H7 (cell line): Measurements from ENCODE around the gene CD200. TPM values are rescaled to one million over a fixed set of nuclear protein-coding genes. Genes with fewer than 3 reads are reported as not detected.
"Not testable (repeated sequence)": the region's sequence is repeated elsewhere in the genome, so short reads cannot be mapped to it uniquely, and the experiment has no call there.

ENCODE experiments used
- DNase-seq: peaks from one replicate; pipeline ENCODE4 v3.0.0; 2012
- H3K27me3 ChIP-seq: 2 replicates; pipeline ENCODE4 v1.6.0; 2011; ENCODE audit warnings: mild to moderate bottlenecking, low read length; ENCODE audit not compliant: control insufficient read depth, insufficient read depth
- H3K36me3 ChIP-seq: replicated peaks from 2 replicates; pipeline ENCODE4 v1.5.1; 2011; ENCODE audit warnings: low read length; ENCODE audit not compliant: control insufficient read depth, insufficient read depth
- H3K4me3 ChIP-seq: 2 replicates; pipeline ENCODE4 v1.5.1; 2011; ENCODE audit warnings: low read depth, mild to moderate bottlenecking, control low read depth, low read length, moderate library complexity; ENCODE audit not compliant: insufficient read depth
- total RNA-seq: library from RNA; depleted of rRNA; stranded (reverse); fragments of >200 nt; shearing (Covaris generic); gene quantifications from 2 replicates; pipeline ENCODE4 v1.2.3, GENCODE V29; 2014

Gene CD200
- total RNA-seq, 1 experiment from 2014 or later: 40.9 TPM

DNA sequence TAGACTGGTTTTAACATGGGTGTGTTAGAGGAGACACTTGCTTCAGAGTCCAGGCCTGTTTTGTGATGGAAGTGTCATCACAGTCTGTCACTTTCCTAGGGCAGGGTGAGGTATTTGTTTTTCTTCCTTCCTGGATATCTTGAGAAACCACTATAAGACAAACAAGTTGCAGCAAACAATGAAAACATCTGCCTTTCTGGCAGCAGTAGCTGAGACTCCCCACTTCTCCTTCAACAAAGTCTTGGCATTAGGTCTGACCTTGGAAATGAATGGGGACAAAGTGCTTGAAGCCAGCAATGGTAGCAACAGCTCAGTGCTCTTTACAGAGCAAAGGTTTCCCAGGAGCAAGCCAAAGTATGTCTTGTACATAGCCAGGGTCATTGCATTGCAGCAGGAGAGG is 64.6 kb downstream of the CD200 start:
- H3K36me3 ChIP-seq: no peaks in the 10 kb centered on the region
- DNase-seq: no peak

DNA sequence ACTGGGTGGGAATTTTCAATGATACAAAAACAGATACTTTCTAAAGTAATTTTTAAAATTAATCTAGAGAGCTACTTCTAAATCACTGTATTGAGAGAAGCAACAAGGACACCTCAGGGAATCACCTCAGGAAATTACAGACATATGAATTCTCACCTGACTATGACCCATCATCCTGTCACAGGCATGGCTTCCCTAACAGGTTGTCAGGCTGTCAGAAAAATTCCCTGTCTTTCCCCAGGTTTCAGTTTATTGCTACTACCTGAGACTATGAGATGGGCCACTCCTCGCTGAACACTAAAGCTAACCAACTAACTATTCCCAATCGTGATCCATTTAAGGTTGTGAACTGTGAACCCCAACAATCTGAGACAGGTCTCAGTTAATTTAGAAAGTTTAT is 66.1 kb downstream of the CD200 start:
- H3K27me3 ChIP-seq: no peaks in the 10 kb centered on the region
- no peaks in the 10 kb centered on the region for H3K36me3 ChIP-seq
- no peak for DNase-seq
- no peak overlapping the region for H3K4me3 ChIP-seq

More for the DNA sequence above, 64.6 kb downstream of the CD200 start:
- Histone ChIP-seq H3K4me3 (no peak overlapping the region), H3K27me3 (no peaks in the 10 kb centered on the region)

DNA sequence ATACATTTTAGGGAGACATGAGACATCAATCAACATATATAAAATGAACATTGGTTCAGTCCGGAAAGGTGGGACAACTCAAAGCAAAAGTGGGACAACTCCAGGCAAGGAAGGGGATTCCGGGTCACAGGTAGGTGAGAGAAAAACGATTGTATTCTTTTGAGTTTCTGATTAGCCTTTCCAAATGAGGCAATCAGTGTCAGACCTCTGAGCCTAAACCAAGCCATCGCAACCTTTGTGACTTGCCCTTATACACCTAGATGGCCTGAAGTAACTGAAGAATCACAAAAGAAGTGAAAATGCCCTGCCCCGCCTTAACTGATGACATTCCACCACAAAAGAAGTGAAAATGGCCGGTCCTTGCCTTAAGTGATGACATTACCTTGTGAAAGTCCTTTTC is 66.6 kb downstream of the CD200 start:
- H3K36me3 ChIP-seq, H3K4me3 ChIP-seq, H3K27me3 ChIP-seq, DNase-seq: not testable (repeated sequence)

DNA sequence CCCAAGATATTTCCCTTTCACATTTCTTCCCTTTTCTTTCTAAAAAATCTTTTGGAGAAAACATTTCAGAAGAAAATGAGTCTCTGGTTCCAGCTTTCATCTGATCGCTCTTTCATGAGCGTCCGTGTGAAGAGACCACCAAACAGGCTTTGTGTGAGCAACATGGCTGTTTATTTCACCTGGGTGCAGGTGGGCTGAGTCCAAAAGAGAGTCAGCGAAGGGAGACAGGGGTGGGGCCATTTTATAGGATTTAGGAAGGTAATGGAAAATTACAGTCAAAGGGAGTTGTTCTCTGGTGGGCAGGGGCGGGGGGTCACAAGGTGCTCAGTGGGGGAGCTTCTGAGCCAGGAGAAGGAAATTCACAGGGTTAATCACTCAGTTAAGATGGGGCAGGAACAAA is 67.4 kb downstream of the CD200 start:
- DNase-seq, H3K27me3 ChIP-seq, H3K4me3 ChIP-seq, H3K36me3 ChIP-seq: not testable (repeated sequence)

DNA sequence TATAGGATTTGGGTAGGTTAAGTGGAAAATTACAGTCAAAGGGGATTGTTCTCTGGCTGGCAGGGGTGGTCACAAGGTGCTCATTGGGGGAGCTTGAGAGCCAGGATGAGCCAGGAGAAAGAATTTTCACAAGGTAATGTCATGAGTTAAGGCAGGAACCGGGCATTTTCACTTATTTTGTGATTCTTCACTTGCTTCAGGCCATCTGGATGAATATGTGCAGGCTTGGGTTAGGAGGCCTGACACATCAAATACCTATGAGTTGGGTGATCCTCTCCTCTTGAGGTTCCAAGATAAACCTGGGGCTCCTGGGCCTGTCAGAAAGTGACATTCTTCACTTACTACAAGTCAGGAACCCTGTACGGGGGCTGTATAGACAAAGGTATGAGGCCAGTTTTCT is 68.7 kb downstream of the CD200 start:
- H3K36me3 ChIP-seq: no peaks in the 10 kb centered on the region
- no peak for DNase-seq
- no peaks in the 10 kb centered on the region for H3K27me3 ChIP-seq
- H3K4me3 ChIP-seq: no peak overlapping the region

DNA sequence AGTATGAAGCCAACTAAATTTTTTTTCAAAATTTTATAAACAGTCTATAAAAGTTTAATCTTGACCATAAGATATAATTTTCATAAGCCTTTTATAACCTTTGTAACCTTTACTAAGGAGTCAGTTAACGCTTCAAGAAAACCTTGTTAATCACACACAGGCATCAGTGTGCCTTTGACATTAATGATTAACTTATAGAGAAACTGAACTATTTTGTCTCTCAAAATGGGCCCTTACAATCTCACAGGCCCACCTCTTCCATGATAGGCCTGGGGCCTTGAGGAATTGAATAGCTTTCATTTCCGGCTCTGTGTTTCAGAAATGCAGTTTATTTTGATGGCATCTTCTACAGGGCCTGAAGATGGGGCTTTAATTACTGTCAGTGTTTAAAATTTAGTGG is 70.1 kb downstream of the CD200 start:
- no peaks in the 10 kb centered on the region for H3K27me3 ChIP-seq
- H3K36me3 ChIP-seq: no peaks in the 10 kb centered on the region
- no peak for DNase-seq
- H3K4me3 ChIP-seq: no peak overlapping the region

DNA sequence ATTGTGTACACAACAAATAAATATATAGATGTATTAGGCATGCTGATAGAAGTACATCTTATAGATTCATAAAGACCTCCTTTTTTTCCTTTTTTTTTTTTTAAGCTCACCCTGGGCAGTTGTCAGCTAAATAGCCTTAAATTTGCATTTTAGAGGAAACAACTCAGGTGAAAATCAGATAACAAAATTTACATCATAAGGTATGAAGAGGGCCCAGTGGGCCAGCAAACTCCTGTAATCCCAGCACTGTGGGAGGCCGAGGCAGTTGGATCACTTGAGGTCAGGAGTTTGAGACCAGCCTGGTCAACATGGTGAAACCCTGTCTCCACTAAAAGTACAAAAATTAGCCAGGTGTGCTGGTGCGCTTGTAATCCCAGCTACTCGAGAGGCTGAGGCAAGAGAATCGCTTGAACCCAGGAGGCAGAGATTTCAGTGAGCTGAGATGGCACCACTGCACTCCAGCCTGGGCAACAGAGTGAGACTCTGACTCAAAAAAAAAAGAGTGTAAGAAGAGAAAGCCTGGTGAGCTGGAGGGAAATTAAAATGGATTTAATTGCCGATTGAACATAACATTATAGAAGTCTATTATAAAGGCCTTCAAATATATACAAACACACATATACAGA is 72.1 kb downstream of the CD200 start:
- DNase-seq, H3K36me3 ChIP-seq, H3K4me3 ChIP-seq, H3K27me3 ChIP-seq: not testable (repeated sequence)

DNA sequence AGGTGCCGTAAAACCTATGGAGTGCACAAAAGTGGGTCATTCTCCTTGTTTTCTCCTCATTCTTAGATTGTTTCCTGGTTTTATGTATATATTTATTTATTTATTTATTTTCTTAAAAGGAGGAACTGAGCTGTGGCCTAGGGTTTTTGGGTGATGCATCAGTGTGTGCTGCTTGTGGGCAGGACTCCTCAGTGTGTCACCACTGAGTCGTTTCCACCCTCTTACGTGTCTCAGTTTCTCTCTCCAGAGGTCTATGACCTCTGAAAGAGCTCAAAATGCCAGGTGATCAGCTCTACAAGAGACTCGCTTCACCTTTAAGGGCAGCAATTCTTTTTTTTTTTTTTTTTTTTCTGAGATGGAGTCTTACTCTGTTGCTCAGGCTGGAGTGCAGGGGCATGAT is 72.9 kb downstream of the CD200 start:
- H3K36me3 ChIP-seq: no peaks in the 10 kb centered on the region
- H3K27me3 ChIP-seq: no peaks in the 10 kb centered on the region
- no peak for DNase-seq
- no peak overlapping the region for H3K4me3 ChIP-seq

DNA sequence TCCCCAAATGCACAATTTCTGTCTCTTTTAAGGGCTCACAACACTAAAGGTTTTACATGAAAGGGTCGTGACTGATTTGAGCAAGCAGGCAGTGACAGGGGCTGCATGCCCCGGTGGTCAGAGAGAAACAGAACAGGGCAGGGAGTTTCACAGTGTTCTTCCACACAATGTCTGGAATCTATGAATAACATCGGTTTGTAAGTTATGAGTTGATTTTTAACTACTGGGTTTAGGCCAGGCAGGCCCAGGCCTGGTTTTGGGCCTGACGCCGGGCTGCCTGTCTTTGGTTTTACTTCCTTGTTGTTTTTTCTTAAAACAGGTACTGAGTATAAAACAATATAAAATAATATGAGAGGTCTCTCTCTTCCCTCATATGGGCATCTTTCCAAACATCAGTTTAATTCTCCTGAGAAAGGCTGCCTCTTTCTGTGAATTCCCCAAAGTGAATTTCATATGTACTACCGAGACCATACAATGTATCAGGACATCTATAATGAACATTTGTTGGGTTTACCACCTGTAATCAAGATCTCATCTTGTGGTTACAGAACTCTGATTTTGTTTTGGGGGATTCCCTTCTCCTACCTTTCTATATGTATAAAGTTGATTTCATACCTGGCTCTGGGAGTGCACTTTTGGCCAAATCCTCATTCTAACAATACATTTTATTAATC is 74.4 kb downstream of the CD200 start:
- no peak overlapping the region for H3K4me3 ChIP-seq

DNA sequence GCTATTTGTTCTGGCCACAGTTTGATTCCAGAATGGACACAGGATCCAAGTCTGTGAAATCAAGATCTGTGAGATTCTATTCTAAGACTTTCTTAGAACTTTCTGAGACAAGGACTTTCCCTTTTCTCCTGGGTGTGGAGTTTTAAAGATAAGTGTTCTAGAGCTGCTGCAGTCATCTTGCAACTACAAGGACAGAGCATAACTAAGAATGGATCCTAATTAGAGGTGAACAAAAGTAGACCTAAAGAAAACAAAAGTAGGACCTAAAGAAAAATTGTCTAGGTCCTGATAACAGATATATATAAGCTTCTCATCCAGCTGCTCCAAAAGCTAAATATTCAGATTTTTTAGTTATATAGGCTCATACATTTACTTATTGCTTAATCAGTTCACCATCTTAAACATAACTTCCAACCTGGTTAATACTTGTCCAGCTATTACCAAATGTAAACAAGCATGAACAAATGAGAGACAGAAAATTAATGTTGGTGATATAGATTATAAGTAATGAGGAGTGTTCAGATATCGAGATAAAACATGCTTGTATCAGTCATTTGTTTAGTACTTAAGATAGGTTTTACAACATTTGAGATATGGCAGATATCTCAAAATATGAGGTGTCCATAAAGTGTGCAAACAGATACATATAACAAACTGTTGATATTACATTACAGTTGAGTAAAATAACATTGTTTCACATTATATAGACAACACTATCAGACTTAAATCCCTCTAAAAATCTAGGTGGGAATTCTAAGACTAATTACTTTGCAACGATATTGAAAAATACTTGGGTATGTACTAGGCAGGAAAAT is 75.1 kb downstream of the CD200 start:
- no peaks in the 10 kb centered on the region for H3K27me3 ChIP-seq
- no peaks in the 10 kb centered on the region for H3K36me3 ChIP-seq
- DNase-seq: no peak
- H3K4me3 ChIP-seq: no peak overlapping the region

More for the DNA sequence above, 74.4 kb downstream of the CD200 start:
- Histone ChIP-seq H3K36me3 (no peaks in the 10 kb centered on the region), H3K27me3 (no peaks in the 10 kb centered on the region)
- no peak for DNase-seq

DNA sequence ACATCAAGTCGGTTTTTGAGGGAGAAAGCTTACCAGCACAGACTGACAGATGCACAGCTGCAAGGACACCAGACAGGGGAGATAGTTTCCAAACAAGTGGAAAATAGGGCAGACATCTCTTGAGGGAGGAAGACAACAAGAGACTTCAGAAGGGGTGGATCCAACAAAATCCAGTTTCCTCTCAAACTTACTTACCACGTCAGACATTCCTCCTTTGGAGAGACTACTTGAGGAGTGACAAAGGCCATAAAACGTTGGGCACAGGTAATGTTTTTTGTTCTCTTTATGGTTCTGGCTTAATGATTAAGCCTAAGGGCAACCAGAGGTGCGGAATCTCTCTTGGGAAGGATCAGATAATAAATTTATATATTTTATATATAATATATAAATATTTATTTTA is 76.1 kb downstream of the CD200 start:
- Histone ChIP-seq H3K4me3 (no peak overlapping the region), H3K36me3 (no peaks in the 10 kb centered on the region), H3K27me3 (no peaks in the 10 kb centered on the region)
- no peak for DNase-seq

DNA sequence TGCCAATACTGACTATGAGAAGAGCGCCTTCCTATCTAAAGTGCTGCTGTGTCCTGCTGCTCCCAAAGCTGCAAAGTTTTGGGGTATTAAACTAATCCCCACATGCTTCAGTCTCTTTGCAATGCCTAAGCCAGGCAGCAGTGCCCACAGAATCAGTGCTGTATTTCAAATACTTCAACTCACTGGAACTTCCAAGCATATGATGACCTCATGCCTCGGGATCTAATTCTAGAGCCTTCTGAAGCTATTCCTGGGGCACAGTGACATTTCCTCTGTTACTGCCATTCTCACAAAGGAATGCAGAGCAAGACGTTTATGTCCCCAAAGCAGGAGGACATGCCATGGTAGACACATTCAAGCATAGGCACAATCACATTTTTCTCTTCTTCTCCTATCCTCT is 78.5 kb downstream of the CD200 start:
- Histone ChIP-seq H3K27me3 (no peaks in the 10 kb centered on the region), H3K4me3 (no peak overlapping the region), H3K36me3 (no peaks in the 10 kb centered on the region)
- DNase-seq: no peak
